IMR-90 (cell line): ENCODE data around the gene MGAT4C. TPM values are rescaled to one million over a fixed set of nuclear protein-coding genes. Genes with fewer than 3 reads are reported as not detected.

Source experiments
- ATAC-seq: fragments of 200-7000 bp; cut with Tn5 transposase; 2 replicates; pipeline ENCODE4 v1.9.1; 2020; ENCODE audit warnings: low read depth, mild to moderate bottlenecking, moderate library complexity
- BruUV-seq: library from RNA; stranded (reverse); fragments of 400-500 nt; replicated peaks from 2 replicates; lab custom pipeline; 2021; lab: Mats Ljungman, UMichigan
- CTCF ChIA-PET: fragments of 300-600 bp; formaldehyde crosslinking; extraction: SDS; loops from one replicate; lab custom pipeline; 2021; ENCODE audit warnings: antibody characterized with exemption; lab: Yijun Ruan, JAX
- POLR2A ChIA-PET: fragments of 300-600 bp; sonication (Branson Sonifier 250); formaldehyde crosslinking; loops from one replicate; lab custom pipeline; 2022; ENCODE audit warnings: antibody characterized with exemption; ENCODE audit not compliant: unreplicated experiment; lab: Charles Lee
- DNase-seq: peaks from one replicate; pipeline ENCODE4 v3.0.0; 2013
- H2AFZ ChIP-seq: replicated peaks from 2 replicates; pipeline ENCODE3; 2013; ENCODE audit warnings: low read length, mild to moderate bottlenecking; ENCODE audit not compliant: poor library complexity
- H2AK5ac ChIP-seq: 2 replicates; pipeline ENCODE4 v1.6.1; 2013; ENCODE audit warnings: low read depth, low read length, inconsistent platforms
- H2AK9ac ChIP-seq: replicated peaks from 2 replicates; pipeline ENCODE3; 2013; ENCODE audit warnings: mild to moderate bottlenecking, low read depth, low read length, moderate library complexity; ENCODE audit not compliant: poor library complexity
- H2BK120ac ChIP-seq: 2 replicates; pipeline ENCODE4 v1.6.1; 2013; ENCODE audit warnings: low read depth, low read length, inconsistent platforms
- H2BK15ac ChIP-seq: 3 replicates; pipeline ENCODE4 v1.6.1; 2013; ENCODE audit warnings: low read depth, low read length, inconsistent platforms
- H2BK20ac ChIP-seq: 2 replicates; pipeline ENCODE4 v1.6.1; 2013; ENCODE audit warnings: low read depth, mild to moderate bottlenecking, inconsistent platforms, low read length, moderate library complexity
- H2BK5ac ChIP-seq: 2 replicates; pipeline ENCODE4 v1.6.1; 2013; ENCODE audit warnings: mild to moderate bottlenecking, low read depth, low read length, inconsistent platforms; ENCODE audit not compliant: poor library complexity, severe bottlenecking
- H3K14ac ChIP-seq: replicated peaks from 2 replicates; pipeline ENCODE4 v1.6.1; 2013; ENCODE audit warnings: low read depth, low read length, inconsistent platforms
- H3K18ac ChIP-seq: 2 replicates; pipeline ENCODE4 v1.6.1; 2013; ENCODE audit warnings: low read depth, low read length, control low read depth
- H3K23ac ChIP-seq: 2 replicates; pipeline ENCODE4 v1.6.1; 2013; ENCODE audit warnings: low read depth, low read length, inconsistent platforms
- H3K27ac ChIP-seq: 2 replicates; pipeline ENCODE4 v1.5.1; 2013; ENCODE audit warnings: mild to moderate bottlenecking, control low read depth, low read length; ENCODE audit not compliant: insufficient read depth
- H3K27me3 ChIP-seq: 2 replicates; pipeline ENCODE4 v1.6.1; 2013; ENCODE audit warnings: low read length; ENCODE audit not compliant: control insufficient read depth, insufficient read depth
- H3K36me3 ChIP-seq: 2 replicates; pipeline ENCODE4 v1.6.1; 2013; ENCODE audit warnings: low read length, mixed read lengths; ENCODE audit not compliant: control insufficient read depth, insufficient read depth
- H3K4ac ChIP-seq: 2 replicates; pipeline ENCODE4 v1.6.1; 2013; ENCODE audit warnings: low read depth, low read length, inconsistent platforms
- H3K4me1 ChIP-seq: 2 replicates; pipeline ENCODE4 v1.6.1; 2013; ENCODE audit warnings: low read length, mixed read lengths; ENCODE audit not compliant: control insufficient read depth, insufficient read depth
- H3K4me2 ChIP-seq: 2 replicates; pipeline ENCODE4 v1.6.1; 2013; ENCODE audit warnings: low read depth, mild to moderate bottlenecking, control low read depth, low read length, moderate library complexity
- H3K4me3 ChIP-seq: 2 replicates; pipeline ENCODE4 v1.5.1; 2013; ENCODE audit warnings: low read depth, mild to moderate bottlenecking, control low read depth, low read length, moderate library complexity; ENCODE audit not compliant: insufficient read depth
- H3K56ac ChIP-seq: 2 replicates; pipeline ENCODE4 v1.6.1; 2013; ENCODE audit warnings: low read length, inconsistent platforms; ENCODE audit not compliant: insufficient read depth; ENCODE audit errors: extremely low read depth
- H3K79me1 ChIP-seq, 2 experiments: 2 replicates each; pipeline ENCODE4 v1.6.1; 2013; ENCODE audit warnings: low read length in 2 of 2, inconsistent platforms in 1 of 2, low read depth in 1 of 2
- H3K9ac ChIP-seq: 2 replicates; pipeline ENCODE4 v1.6.1; 2013; ENCODE audit warnings: low read depth, low read length, control low read depth
- H3K9me1 ChIP-seq: 2 replicates; pipeline ENCODE4 v1.6.1; 2013; ENCODE audit warnings: low read length, inconsistent platforms; ENCODE audit not compliant: insufficient read depth
- H3K9me3 ChIP-seq: 2 replicates; pipeline ENCODE4 v1.6.1; 2013; ENCODE audit warnings: low read length; ENCODE audit not compliant: control insufficient read depth, insufficient read depth
- H4K20me1 ChIP-seq: 2 replicates; pipeline ENCODE4 v1.6.1; 2013; ENCODE audit warnings: low read length, inconsistent platforms; ENCODE audit not compliant: insufficient read depth
- H4K5ac ChIP-seq: 2 replicates; pipeline ENCODE4 v1.6.1; 2013; ENCODE audit warnings: mild to moderate bottlenecking, low read depth, low read length, control low read depth
- H4K8ac ChIP-seq, 2 experiments: 2 replicates each; pipeline ENCODE4 v1.6.1; 2013; ENCODE audit warnings: low read depth in 2 of 2, low read length in 2 of 2, control low read depth in 1 of 2, inconsistent platforms in 1 of 2
- H4K91ac ChIP-seq: 2 replicates; pipeline ENCODE4 v1.6.1; 2013; ENCODE audit warnings: low read depth, low read length, inconsistent platforms; ENCODE audit not compliant: insufficient read depth
- BHLHE40 ChIP-seq: fragments of 150-350 bp; IDR thresholded peaks from 2 replicates; pipeline ENCODE4 v1.6.1; 2016; ENCODE audit warnings: mild to moderate bottlenecking, low read depth, low read length
- CEBPB ChIP-seq: IDR thresholded peaks from 2 replicates; pipeline ENCODE4 v1.6.1; 2012; ENCODE audit warnings: low read depth, low read length, improper control_type of control experiment
- CHD1 ChIP-seq: IDR thresholded peaks from 2 replicates; pipeline ENCODE4 v1.6.1; 2012; ENCODE audit warnings: low read depth, low read length, improper control_type of control experiment
- MAFK ChIP-seq: IDR thresholded peaks from 2 replicates; pipeline ENCODE4 v1.6.1; 2012; ENCODE audit warnings: low read depth, low read length, improper control_type of control experiment
- MAZ ChIP-seq: IDR thresholded peaks from 2 replicates; pipeline ENCODE4 v1.6.1; 2012; ENCODE audit warnings: low read depth, mild to moderate bottlenecking, low read length, improper control_type of control experiment, moderate library complexity, borderline replicate concordance
- MXI1 ChIP-seq: IDR thresholded peaks from 2 replicates; pipeline ENCODE4 v1.6.1; 2012; ENCODE audit warnings: low read depth, mild to moderate bottlenecking, low read length, moderate library complexity, borderline replicate concordance
- POLR2A ChIP-seq: IDR thresholded peaks from 2 replicates; pipeline ENCODE4 v1.6.1; 2012; ENCODE audit warnings: mild to moderate bottlenecking, low read depth, low read length
- RAD21 ChIP-seq: IDR thresholded peaks from 2 replicates; pipeline ENCODE4 v1.6.1; 2012; ENCODE audit warnings: low read length, improper control_type of control experiment
- RCOR1 ChIP-seq: IDR thresholded peaks from 2 replicates; pipeline ENCODE4 v1.6.1; 2012; ENCODE audit warnings: mild to moderate bottlenecking, low read length, improper control_type of control experiment; ENCODE audit not compliant: insufficient replicate concordance
- RFX5 ChIP-seq: IDR thresholded peaks from 2 replicates; pipeline ENCODE4 v1.8.0; 2012; ENCODE audit warnings: low read depth, mild to moderate bottlenecking, low read length, moderate library complexity
- WGBS, 2 experiments: methylation state at CpG; one replicate each; pipeline versions ENCODE4 v1.1.5 to v1.1.7; 2013; ENCODE audit warnings: missing lambda C conversion rate in 2 of 2; ENCODE audit not compliant: insufficient read length in 1 of 2; ENCODE audit errors: extremely low coverage in 2 of 2; 5-methylcytosine and 5-hydroxymethylcytosine counted together
- dilution Hi-C: fragments of 300-500 bp; cut with HindIII; formaldehyde crosslinking; loops from one replicate; pipeline ENCODE4 v1.14.3; 2018; ENCODE audit warnings: low sequenced_read_pairs; ENCODE audit not compliant: unreplicated experiment
- in situ Hi-C: fragments of 300-500 bp; cut with MboI; formaldehyde crosslinking; loops from 3 replicates; pipeline ENCODE4 v1.14.3; 2019; ENCODE audit warnings: low sequenced_read_pairs, inconsistent platforms, mixed read lengths
- intact Hi-C: fragments of 100-400 bp; cut with micrococcal nuclease; formaldehyde crosslinking; loops from 2 replicates; pipeline ENCODE4 v1.10.0; 2022
- polyA plus RNA-seq, 3 experiments: library from polyadenylated mRNA; depleted of rRNA; stranded (reverse); fragments of >200 nt; gene quantifications; 2 replicates each; pipeline ENCODE4 v1.2.3, GENCODE V29; 2012; ENCODE audit warnings: low replicate concordance in 1 of 3
- total RNA-seq: library from RNA; depleted of rRNA; stranded (reverse); fragments of >200 nt; gene quantifications from 2 replicates; pipeline ENCODE4 v1.2.3, GENCODE V29; 2012

The MGAT4C gene
- total and polyA plus RNA-seq, 2 of the 4 experiments (the other 2 are of a cell fraction) = not detected

- no peak overlapping the region for H3K4ac ChIP-seq
- no peaks in the 10 kb centered on the region for H3K9me3 ChIP-seq
- no peak overlapping the region for H3K18ac ChIP-seq
- no peaks in the 10 kb centered on the region for H3K9me1 ChIP-seq
- no peaks in the 10 kb centered on the region for H3K27me3 ChIP-seq
- no peaks in the 10 kb centered on the region for H3K4me1 ChIP-seq
- no peak overlapping the region for H4K91ac ChIP-seq
- no peak overlapping the region for H3K23ac ChIP-seq
- no peak overlapping the region for H3K56ac ChIP-seq
- H2AFZ ChIP-seq = no peak overlapping the region
- dilution Hi-C loops = no loop called here
- no peak overlapping the region for H3K4me3 ChIP-seq
- intact Hi-C loops = no loop called here
- no peaks in the 10 kb centered on the region for H3K36me3 ChIP-seq
- in situ Hi-C loops = no loop called here
- no peak overlapping the region for H2AK9ac ChIP-seq
- TF ChIP-seq MAFK = no peak
- TF ChIP-seq RFX5 = no peak
- no peak for TF ChIP-seq MXI1
- no peak for TF ChIP-seq CEBPB
- no peak for TF ChIP-seq RAD21
- TF ChIP-seq BHLHE40 = no peak
- no peak for TF ChIP-seq MAZ
- no peak for TF ChIP-seq CHD1
- TF ChIP-seq RCOR1 = no peak
- no peak for TF ChIP-seq POLR2A
- no peak overlapping the region for H2BK5ac ChIP-seq
- H2BK120ac ChIP-seq = no peak overlapping the region
- H4K20me1 ChIP-seq = no peaks in the 10 kb centered on the region
- no peaks in the 10 kb centered on the region for H3K79me1 ChIP-seq
- no TSS peak for BruUV-seq
- H3K14ac ChIP-seq = no peak overlapping the region
- H3K9ac ChIP-seq = no peak overlapping the region
- no peak overlapping the region for H2BK20ac ChIP-seq
- H4K5ac ChIP-seq = no peak overlapping the region
- DNase-seq = peak; percentile 2
- POLR2A ChIA-PET = no interaction called here
- no peak overlapping the region for H3K4me2 ChIP-seq
- CTCF ChIA-PET = no interaction called here
- H2AK5ac ChIP-seq = no peak overlapping the region
- WGBS, 2 experiments = no CpG with 5 or more reads among the region's 3 CpGs
- no peak overlapping the region for H3K27ac ChIP-seq
- no peak overlapping the region for H4K8ac ChIP-seq
- ATAC-seq = peak; percentile 32; the same call in 1 of the 2 replicates
- no peak overlapping the region for H2BK15ac ChIP-seq
Observed at GRCh38 chr12:86290615-86291014, 34.4 kb upstream of the MGAT4C start.
